ENCODE results near the gene VAMP2.

Gene VAMP2

GRCh38 chr17:8162233-8162996 lies at the start of gene VAMP2:
Gene VAMP2 (minus strand): TSS chr17:8162948. CDS start chr17:8162879, 69 bp downstream.
- no peak for DNase-seq

GRCh38 chr17:8210761-8211458 lies 48.2 kb upstream of the VAMP2 start:
- DNase-seq: peak; percentile 70

GRCh38 chr17:8209907-8210760 lies 47.4 kb upstream of the VAMP2 start, which contains the start of gene AURKB:
Gene AURKB (minus strand): TSS chr17:8210575. CDS start chr17:8210224, 351 bp downstream.
- peak; percentile 63 for DNase-seq

- DNase-seq: no peak
These were observed 43.8 kb upstream of the VAMP2 start for GRCh38 chr17:8206536-8206935.

- no peak for DNase-seq
These were observed 42.2 kb upstream of the VAMP2 start for GRCh38 chr17:8204761-8205555.

GRCh38 chr17:8192070-8192815 lies 29.5 kb upstream of the VAMP2 start:
- peak; percentile 83 for DNase-seq

- DNase-seq: no peak
These were observed 27.8 kb upstream of the VAMP2 start for GRCh38 chr17:8190506-8190905.

GRCh38 chr17:8189711-8190477 lies 27.1 kb upstream of the VAMP2 start, which contains the start of gene BORCS6:
Gene BORCS6 (minus strand): TSS chr17:8190180. CDS start chr17:8190140, 40 bp downstream.
- DNase-seq: peak; percentile 92

- no peak for DNase-seq
These were observed 26.4 kb upstream of the VAMP2 start for GRCh38 chr17:8189041-8189710.

- DNase-seq: no peak
These were observed 25.6 kb upstream of the VAMP2 start for GRCh38 chr17:8188263-8188839.

- DNase-seq: peak; percentile 95
These were observed 24.9 kb upstream of the VAMP2 start for GRCh38 chr17:8187517-8188262.

GRCh38 chr17:8186787-8187516 lies 24.2 kb upstream of the VAMP2 start:
- DNase-seq: peak; percentile 80

- DNase-seq: no peak
These were observed 23.7 kb upstream of the VAMP2 start for GRCh38 chr17:8186446-8186786.

- peak; percentile 50 for DNase-seq
These were observed 23.1 kb upstream of the VAMP2 start for GRCh38 chr17:8185582-8186445.

GRCh38 chr17:8176998-8177731 lies 14.4 kb upstream of the VAMP2 start:
- DNase-seq: no peak

- DNase-seq: peak; percentile 53
These were observed 13.6 kb upstream of the VAMP2 start, which contains the start of gene TMEM107 for GRCh38 chr17:8176197-8176940. Gene TMEM107 (minus strand): TSS chr17:8176380. CDS start chr17:8176286, 94 bp downstream.

Measured in NCI-H526 treated with DMSO at 0.1 percent for 48 hours (cell line).